Panc1 (cell line): ENCODE results near the gene B4GALNT4. TPM values are rescaled to one million over a fixed set of nuclear protein-coding genes. Genes with fewer than 3 reads are reported as not detected.

ENCODE experiments used
- ATAC-seq: fragments of 200-7000 bp; cut with Tn5 transposase; 2 replicates; pipeline ENCODE4 v1.9.1; 2020; ENCODE audit warnings: mild to moderate bottlenecking, moderate library complexity
- BruUV-seq: library from RNA; stranded (reverse); fragments of 400-500 nt; replicated peaks from 2 replicates; lab custom pipeline; 2021; lab: Mats Ljungman, UMichigan
- CTCF ChIA-PET: fragments of 300-600 bp; sonication (Branson Sonifier 250); formaldehyde crosslinking; loops from one replicate; lab custom pipeline; 2022; ENCODE audit warnings: antibody characterized with exemption; lab: Charles Lee
- POLR2A ChIA-PET: fragments of 300-600 bp; sonication (Branson Sonifier 250); formaldehyde crosslinking; loops from one replicate; lab custom pipeline; 2022; ENCODE audit warnings: antibody characterized with exemption; lab: Charles Lee
- DNase-seq: peaks from one replicate; pipeline ENCODE4 v3.0.0-alpha.2; 2010; ENCODE audit warnings: low read depth, low spot score
- H3K27ac ChIP-seq: 2 replicates; pipeline ENCODE4 v1.5.1; 2011; ENCODE audit warnings: mild to moderate bottlenecking, low read length, inconsistent platforms
- H3K27me3 ChIP-seq: fragments of 200-500 bp; sonication (Bioruptor generic); 2 replicates; pipeline ENCODE4 v1.6.0; 2014; ENCODE audit warnings: low read length, inconsistent platforms; ENCODE audit not compliant: control insufficient read depth, insufficient read depth
- H3K36me3 ChIP-seq: fragments of 200-500 bp; sonication (Bioruptor generic); 2 replicates; pipeline ENCODE4 v1.5.1; 2014; ENCODE audit warnings: inconsistent platforms, mild to moderate bottlenecking, low read length, moderate library complexity; ENCODE audit not compliant: control insufficient read depth, insufficient read depth
- H3K4me1 ChIP-seq: 2 replicates; pipeline ENCODE4 v1.5.1; 2011; ENCODE audit warnings: inconsistent platforms, mild to moderate bottlenecking, low read length, moderate library complexity; ENCODE audit not compliant: control insufficient read depth, insufficient read depth
- H3K4me3 ChIP-seq, 2 experiments: 2 replicates each; pipeline ENCODE4 v1.5.1; 2011 to 2012; ENCODE audit warnings: low read depth in 2 of 2, low read length in 2 of 2, mild to moderate bottlenecking in 2 of 2, inconsistent platforms in 1 of 2, moderate library complexity in 1 of 2
- H3K9me3 ChIP-seq: fragments of 200-500 bp; sonication (Bioruptor generic); 2 replicates; pipeline ENCODE4 v1.5.1; 2014; ENCODE audit warnings: low read depth, mild to moderate bottlenecking, inconsistent platforms, low read length, moderate library complexity; ENCODE audit not compliant: control insufficient read depth, insufficient read depth
- POLR2AphosphoS5 ChIP-seq: IDR thresholded peaks from 2 replicates; pipeline ENCODE4 v1.6.1; 2012; ENCODE audit warnings: mild to moderate bottlenecking, low read depth, low read length, moderate library complexity
- SIN3A ChIP-seq: IDR thresholded peaks from 2 replicates; pipeline ENCODE4 v1.6.1; 2012; ENCODE audit warnings: low read depth, mild to moderate bottlenecking, low read length, moderate library complexity, borderline replicate concordance; ENCODE audit not compliant: insufficient read depth
- TCF7L2 ChIP-seq: IDR thresholded peaks from 2 replicates; pipeline ENCODE4 v1.6.1; 2011; ENCODE audit warnings: mild to moderate bottlenecking, low read depth, low read length, inconsistent platforms
- in situ Hi-C: cut with HindIII; loops from 2 replicates; pipeline ENCODE4 v1.10.0; 2016; ENCODE audit warnings: low sequenced_read_pairs, low pct_unique_long_range_greater_than_20kb
- intact Hi-C: fragments of 100-400 bp; cut with micrococcal nuclease; formaldehyde crosslinking; loops from one replicate; pipeline ENCODE4 v1.10.0; 2022; ENCODE audit not compliant: unreplicated experiment
- total RNA-seq: library from RNA; stranded (reverse); gene quantifications from one replicate; pipeline ENCODE4 v1.2.1, GENCODE V29; 2021; ENCODE audit not compliant: unreplicated experiment
- TF ChIP-seq, protein P1 (sequence below), 2 experiments: IDR thresholded peaks; 2 replicates each; pipeline ENCODE4 v1.6.1; 2011 to 2012; ENCODE audit warnings: low read depth in 2 of 2, control low read depth in 1 of 2, low read length in 1 of 2, mild to moderate bottlenecking in 1 of 2, moderate library complexity in 1 of 2; ENCODE audit not compliant: insufficient read depth in 1 of 2
- TF ChIP-seq, protein P2 (sequence below): fragments of 450-650 bp; IDR thresholded peaks from 2 replicates; pipeline ENCODE4 v1.5.1; 2017; ENCODE audit warnings: mild to moderate bottlenecking

Gene B4GALNT4
- total RNA-seq, 1 experiment from 2014 or later, result 122 TPM

DNA sequence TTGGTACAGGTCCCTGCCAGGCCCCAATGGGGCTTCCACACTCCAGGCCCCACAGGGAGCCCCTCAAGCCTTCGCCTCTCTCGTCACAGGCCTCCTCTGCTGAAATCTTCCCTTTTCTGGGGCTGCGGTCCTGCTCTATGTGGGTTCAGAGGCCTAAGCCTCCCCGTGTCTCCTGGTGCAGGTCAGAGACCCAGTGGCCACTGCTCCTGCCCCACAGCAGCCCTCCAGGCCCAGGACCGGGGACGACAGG lies 42.8 kb upstream of the B4GALNT4 start:
- POLR2A ChIA-PET, result no interaction called here
- no TSS peak for BruUV-seq
- no peak; the same call in 1 of the 2 replicates for ATAC-seq

DNA sequence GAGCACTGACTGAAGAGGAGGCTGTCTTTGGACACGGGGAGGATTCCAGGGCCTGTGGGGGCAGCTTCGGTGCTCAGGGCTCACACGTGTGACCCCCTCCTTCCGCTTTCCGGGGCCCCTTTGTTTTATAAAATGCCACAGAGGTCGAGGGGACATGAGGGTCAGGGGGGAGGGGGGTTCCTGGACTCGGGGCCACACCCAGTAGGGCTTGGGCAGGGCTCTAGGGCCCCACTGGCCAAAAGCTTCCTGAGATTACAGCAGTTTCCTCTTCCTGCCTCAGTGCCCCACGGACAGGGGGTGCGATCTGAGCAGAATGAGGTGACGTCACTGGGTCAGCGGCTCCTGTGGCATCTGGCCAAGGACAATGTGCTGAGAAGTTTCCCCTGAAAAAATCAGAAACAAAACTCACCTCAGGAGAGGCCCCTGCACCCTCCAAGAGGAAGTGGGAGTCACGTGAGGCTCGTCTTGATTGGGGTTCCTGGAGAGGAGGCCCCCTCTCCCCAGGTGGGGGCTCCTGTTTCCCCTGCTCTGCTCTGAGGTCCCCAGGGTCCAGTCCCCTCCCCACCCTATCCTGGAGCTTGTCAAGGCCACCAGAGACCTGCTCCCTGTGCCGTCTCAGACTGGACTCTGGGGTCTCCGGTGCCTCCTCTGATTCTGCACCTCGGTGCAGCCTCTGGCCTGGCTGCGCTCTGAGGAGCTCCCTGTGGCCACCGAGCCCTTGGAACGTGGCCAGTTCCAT lies 42.3 kb upstream of the B4GALNT4 start:
- peak; percentile 49 for ATAC-seq
- Histone ChIP-seq H3K27ac (peak overlapping the region; percentile 62), H3K27me3 (no peaks in the 10 kb centered on the region), H3K36me3 (no peaks in the 10 kb centered on the region), H3K4me1 (peaks cover 32% of the 10 kb centered on the region), H3K9me3 (no peaks in the 10 kb centered on the region), H3K4me3 (no peak overlapping the region)
- no peak for DNase-seq
- ChIA-PET CTCF (interaction anchor here (0.6 to 1.0 kb wide), 2 partner anchors 14 to 22 kb away, joined by 3 to 8 read pairs; no protein-coding TSS in a partner anchor), POLR2A (no interaction called here)
- BruUV-seq, result no TSS peak
- no peak for TF ChIP-seq TCF7L2
- TF ChIP-seq, protein P1, sequence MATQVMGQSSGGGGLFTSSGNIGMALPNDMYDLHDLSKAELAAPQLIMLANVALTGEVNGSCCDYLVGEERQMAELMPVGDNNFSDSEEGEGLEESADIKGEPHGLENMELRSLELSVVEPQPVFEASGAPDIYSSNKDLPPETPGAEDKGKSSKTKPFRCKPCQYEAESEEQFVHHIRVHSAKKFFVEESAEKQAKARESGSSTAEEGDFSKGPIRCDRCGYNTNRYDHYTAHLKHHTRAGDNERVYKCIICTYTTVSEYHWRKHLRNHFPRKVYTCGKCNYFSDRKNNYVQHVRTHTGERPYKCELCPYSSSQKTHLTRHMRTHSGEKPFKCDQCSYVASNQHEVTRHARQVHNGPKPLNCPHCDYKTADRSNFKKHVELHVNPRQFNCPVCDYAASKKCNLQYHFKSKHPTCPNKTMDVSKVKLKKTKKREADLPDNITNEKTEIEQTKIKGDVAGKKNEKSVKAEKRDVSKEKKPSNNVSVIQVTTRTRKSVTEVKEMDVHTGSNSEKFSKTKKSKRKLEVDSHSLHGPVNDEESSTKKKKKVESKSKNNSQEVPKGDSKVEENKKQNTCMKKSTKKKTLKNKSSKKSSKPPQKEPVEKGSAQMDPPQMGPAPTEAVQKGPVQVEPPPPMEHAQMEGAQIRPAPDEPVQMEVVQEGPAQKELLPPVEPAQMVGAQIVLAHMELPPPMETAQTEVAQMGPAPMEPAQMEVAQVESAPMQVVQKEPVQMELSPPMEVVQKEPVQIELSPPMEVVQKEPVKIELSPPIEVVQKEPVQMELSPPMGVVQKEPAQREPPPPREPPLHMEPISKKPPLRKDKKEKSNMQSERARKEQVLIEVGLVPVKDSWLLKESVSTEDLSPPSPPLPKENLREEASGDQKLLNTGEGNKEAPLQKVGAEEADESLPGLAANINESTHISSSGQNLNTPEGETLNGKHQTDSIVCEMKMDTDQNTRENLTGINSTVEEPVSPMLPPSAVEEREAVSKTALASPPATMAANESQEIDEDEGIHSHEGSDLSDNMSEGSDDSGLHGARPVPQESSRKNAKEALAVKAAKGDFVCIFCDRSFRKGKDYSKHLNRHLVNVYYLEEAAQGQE (IDR thresholded peaks at IDR 0.05; ENCODE audit: insufficient read depth in 1 of 2, low read depth in 2 of 2, low read length in 1 of 2), result no peak
- TF ChIP-seq SIN3A, result no peak
- TF ChIP-seq, protein P2, sequence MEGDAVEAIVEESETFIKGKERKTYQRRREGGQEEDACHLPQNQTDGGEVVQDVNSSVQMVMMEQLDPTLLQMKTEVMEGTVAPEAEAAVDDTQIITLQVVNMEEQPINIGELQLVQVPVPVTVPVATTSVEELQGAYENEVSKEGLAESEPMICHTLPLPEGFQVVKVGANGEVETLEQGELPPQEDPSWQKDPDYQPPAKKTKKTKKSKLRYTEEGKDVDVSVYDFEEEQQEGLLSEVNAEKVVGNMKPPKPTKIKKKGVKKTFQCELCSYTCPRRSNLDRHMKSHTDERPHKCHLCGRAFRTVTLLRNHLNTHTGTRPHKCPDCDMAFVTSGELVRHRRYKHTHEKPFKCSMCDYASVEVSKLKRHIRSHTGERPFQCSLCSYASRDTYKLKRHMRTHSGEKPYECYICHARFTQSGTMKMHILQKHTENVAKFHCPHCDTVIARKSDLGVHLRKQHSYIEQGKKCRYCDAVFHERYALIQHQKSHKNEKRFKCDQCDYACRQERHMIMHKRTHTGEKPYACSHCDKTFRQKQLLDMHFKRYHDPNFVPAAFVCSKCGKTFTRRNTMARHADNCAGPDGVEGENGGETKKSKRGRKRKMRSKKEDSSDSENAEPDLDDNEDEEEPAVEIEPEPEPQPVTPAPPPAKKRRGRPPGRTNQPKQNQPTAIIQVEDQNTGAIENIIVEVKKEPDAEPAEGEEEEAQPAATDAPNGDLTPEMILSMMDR, result no peak
- no peak for TF ChIP-seq POLR2AphosphoS5
- intact Hi-C loops, result no loop called here
- in situ Hi-C loops, result no loop called here

More for the DNA sequence above, 42.8 kb upstream of the B4GALNT4 start:
- H3K4me3 ChIP-seq, result no peak overlapping the region
- CTCF ChIA-PET, result no interaction called here
- peak overlapping the region; percentile 62 for H3K27ac ChIP-seq
- intact Hi-C loops (no loop called here), in situ Hi-C loops (no loop called here)
- no peaks in the 10 kb centered on the region for H3K27me3 ChIP-seq
- H3K4me1 ChIP-seq, result peaks cover 32% of the 10 kb centered on the region
- H3K36me3 ChIP-seq, result no peaks in the 10 kb centered on the region
- no peaks in the 10 kb centered on the region for H3K9me3 ChIP-seq
- no peak for DNase-seq
- TF ChIP-seq, protein P2, result no peak
- TF ChIP-seq POLR2AphosphoS5, result no peak
- no peak for TF ChIP-seq TCF7L2
- no peak for TF ChIP-seq SIN3A
- TF ChIP-seq, protein P1 (IDR thresholded peaks at IDR 0.05; ENCODE audit: insufficient read depth in 1 of 2, low read depth in 2 of 2, low read length in 1 of 2), result no peak
